Measurements from ENCODE around the gene RGS10.

Gene RGS10

GRCh38 chr10:119460369-119461195 lies 81.9 kb downstream of the RGS10 start:
- no peak overlapping the region for H3K4me3 ChIP-seq (ENCODE audit: control insufficient read depth, low read depth, low read length)
- TF ChIP-seq CTCF (conservative IDR thresholded peaks at IDR 0.05; ENCODE audit: control insufficient read depth, insufficient read depth, low read depth, low read length): no peak
- DNase-seq (ENCODE audit: low read depth): no peak

GRCh38 chr10:119459681-119460340 lies 82.7 kb downstream of the RGS10 start:
- no peak overlapping the region for H3K4me3 ChIP-seq (ENCODE audit: control insufficient read depth, low read depth, low read length)
- no peak for TF ChIP-seq CTCF (conservative IDR thresholded peaks at IDR 0.05; ENCODE audit: control insufficient read depth, insufficient read depth, low read depth, low read length)
- DNase-seq (ENCODE audit: low read depth): no peak

- TF ChIP-seq CTCF (conservative IDR thresholded peaks at IDR 0.05; ENCODE audit: control insufficient read depth, insufficient read depth, low read depth, low read length): no peak
- no peak for DNase-seq (ENCODE audit: low read depth)
- H3K4me3 ChIP-seq (ENCODE audit: control insufficient read depth, low read depth, low read length): no peak overlapping the region
Measured at GRCh38 chr10:119457966-119458766, 84.4 kb downstream of the RGS10 start.

- DNase-seq (ENCODE audit: low read depth): no peak
- no peak overlapping the region for H3K4me3 ChIP-seq (ENCODE audit: control insufficient read depth, low read depth, low read length)
- no peak for TF ChIP-seq CTCF (conservative IDR thresholded peaks at IDR 0.05; ENCODE audit: control insufficient read depth, insufficient read depth, low read depth, low read length)
Measured at GRCh38 chr10:119456435-119456810, 86.1 kb downstream of the RGS10 start.

GRCh38 chr10:119455609-119456434 lies 86.7 kb downstream of the RGS10 start:
- no peak for DNase-seq (ENCODE audit: low read depth)
- no peak overlapping the region for H3K4me3 ChIP-seq (ENCODE audit: control insufficient read depth, low read depth, low read length)
- TF ChIP-seq CTCF (conservative IDR thresholded peaks at IDR 0.05; ENCODE audit: control insufficient read depth, insufficient read depth, low read depth, low read length): no peak

GRCh38 chr10:119454990-119455389 lies 87.5 kb downstream of the RGS10 start:
- TF ChIP-seq CTCF (conservative IDR thresholded peaks at IDR 0.05; ENCODE audit: control insufficient read depth, insufficient read depth, low read depth, low read length): no peak
- no peak overlapping the region for H3K4me3 ChIP-seq (ENCODE audit: control insufficient read depth, low read depth, low read length)
- DNase-seq (ENCODE audit: low read depth): no peak
